HL-60 (cell line): ENCODE results near the gene CD7.

ENCODE experiments used
- CTCF ChIP-seq: IDR thresholded peaks from one replicate; pipeline ENCODE4 v1.5.1; 2011; ENCODE audit warnings: low read length, control low read depth, inconsistent platforms; ENCODE audit not compliant: insufficient read depth
- POLR2AphosphoS5 ChIP-seq: IDR thresholded peaks from 2 replicates; pipeline ENCODE4 v1.6.1; 2012; ENCODE audit warnings: low read depth
- REST ChIP-seq: IDR thresholded peaks from 2 replicates; pipeline ENCODE4 v1.6.1; 2012; ENCODE audit warnings: low read depth; ENCODE audit not compliant: insufficient replicate concordance
- SPI1 ChIP-seq: IDR thresholded peaks from 2 replicates; pipeline ENCODE4 v1.6.1; 2012; ENCODE audit warnings: low read depth, mild to moderate bottlenecking, borderline replicate concordance

- TF ChIP-seq CTCF (no peak), POLR2AphosphoS5 (no peak), REST (no peak), SPI1 (no peak)
Observed at GRCh38 chr17:82315703-82316358, 1.6 kb downstream of the CD7 start.
